ENCODE results near the gene SYNE1. TPM values are rescaled to one million over a fixed set of nuclear protein-coding genes. Genes with fewer than 3 reads are reported as not detected.

SYNE1 gene
- total RNA-seq, 1 experiment from 2014 or later = 3.0 TPM

- Histone ChIP-seq H2BK12ac (ENCODE audit: insufficient read length, low read depth, low read length) (no peak overlapping the region), H3K14ac (ENCODE audit: insufficient read depth, low read length) (no peak overlapping the region), H3K9ac (ENCODE audit: extremely low read depth, insufficient read length, low read length) (no peak overlapping the region), H3K79me1 (ENCODE audit: insufficient read depth, low read depth, low read length, poor library complexity, severe bottlenecking) (no peaks in the 10 kb centered on the region), H2BK5ac (ENCODE audit: insufficient read length, low read length) (no peak overlapping the region), H3K4me2 (ENCODE audit: insufficient read depth, insufficient read length, low read length) (no peak overlapping the region), H4K8ac (replicated peaks; ENCODE audit: insufficient read length, low read depth, low read length) (no peak overlapping the region), H3K4me1 (ENCODE audit: insufficient read depth, low read length) (no peaks in the 10 kb centered on the region), H3K27ac (ENCODE audit: insufficient read length, low read depth, low read length) (no peak overlapping the region), H3K27me3 (ENCODE audit: insufficient read depth, low read length) (no peaks in the 10 kb centered on the region), H3K23me2 (ENCODE audit: insufficient read length, low read depth, low read length, poor library complexity, severe bottlenecking) (no peaks in the 10 kb centered on the region), H2BK20ac (ENCODE audit: low read depth, low read length, poor library complexity, severe bottlenecking) (no peak overlapping the region), H2AFZ (ENCODE audit: low read length) (no peak overlapping the region), H3K9me3 (ENCODE audit: control insufficient read depth, low read depth, low read length) (no peaks in the 10 kb centered on the region), H4K5ac (ENCODE audit: insufficient read length, low read depth, low read length) (no peak overlapping the region), H3K4ac (ENCODE audit: low read depth, low read length) (no peak overlapping the region), H3T11ph (ENCODE audit: low read length) (no peak overlapping the region), H3K79me2 (ENCODE audit: insufficient read depth, low read length) (no peaks in the 10 kb centered on the region), H2BK120ac (ENCODE audit: low read depth, low read length, poor library complexity, severe bottlenecking) (no peak overlapping the region), H3K56ac (ENCODE audit: insufficient read length, low read depth, low read length) (no peak overlapping the region), H2BK15ac (ENCODE audit: low read depth, low read length) (no peak overlapping the region), H4K91ac (ENCODE audit: insufficient read length, low read depth, low read length) (no peak overlapping the region), H3K18ac (ENCODE audit: insufficient read length, low read depth, low read length) (no peak overlapping the region), H4K20me1 (ENCODE audit: control insufficient read depth, insufficient read depth, insufficient read length) (no peaks in the 10 kb centered on the region), H2AK5ac (ENCODE audit: insufficient read length, low read length) (no peak overlapping the region), H3K23ac (ENCODE audit: insufficient read length, low read depth, low read length) (no peak overlapping the region)
- Mint-ChIP-seq H3K36me3 (ENCODE audit: insufficient read depth in 1 of 3, low read depth in 3 of 3) (no peaks in the 10 kb centered on the region), H3K4me1 (no peaks in the 10 kb centered on the region), H3K4me3 (no peak overlapping the region), H3K27me3 (ENCODE audit: low read depth) (no peaks in the 10 kb centered on the region), H3K9me3 (no peaks in the 10 kb centered on the region), H3K27ac (no peak overlapping the region)
- TF ChIP-seq CTCF (conservative IDR thresholded peaks at IDR 0.05) = no peak
- no peak for DNase-seq
- no CpG with 5 or more reads among the region's 3 CpGs for WGBS (ENCODE audit: extremely low coverage, insufficient read length, low lambda C conversion rate)
Measured at GRCh38 chr6:152188011-152188410, 449.2 kb downstream of the SYNE1 start.
